Transverse colon (tissue), 4 donors: Measurements from ENCODE around the gene TENT5C.

Experiments
- POLR2A ChIP-seq: fragments of 450-650 bp; IDR thresholded peaks from one replicate; pipeline ENCODE4 v1.6.1; 2016; ENCODE audit warnings: antibody characterized with exemption, mild to moderate bottlenecking, moderate library complexity
- POLR2AphosphoS5 ChIP-seq, 3 donors: sonication (generic); formaldehyde crosslinking; IDR thresholded peaks; one replicate each; pipeline ENCODE4 v1.6.1; 2016; ENCODE audit warnings: antibody characterized with exemption in 3 of 3
- TF ChIP-seq, protein P1 (sequence below), 5 experiments: fragments of 200-600 bp in 3 of 5; fragments of 450-650 bp in 2 of 5; sonication (generic) in 3 of 5; IDR thresholded peaks; 1 replicate in 2 of 5; 2 replicates in 3 of 5; pipeline ENCODE4 v1.5.1; 2016 to 2017; ENCODE audit warnings: antibody characterized with exemption in 5 of 5, inconsistent platforms in 3 of 5, mild to moderate bottlenecking in 2 of 5, moderate library complexity in 1 of 5

DNA sequence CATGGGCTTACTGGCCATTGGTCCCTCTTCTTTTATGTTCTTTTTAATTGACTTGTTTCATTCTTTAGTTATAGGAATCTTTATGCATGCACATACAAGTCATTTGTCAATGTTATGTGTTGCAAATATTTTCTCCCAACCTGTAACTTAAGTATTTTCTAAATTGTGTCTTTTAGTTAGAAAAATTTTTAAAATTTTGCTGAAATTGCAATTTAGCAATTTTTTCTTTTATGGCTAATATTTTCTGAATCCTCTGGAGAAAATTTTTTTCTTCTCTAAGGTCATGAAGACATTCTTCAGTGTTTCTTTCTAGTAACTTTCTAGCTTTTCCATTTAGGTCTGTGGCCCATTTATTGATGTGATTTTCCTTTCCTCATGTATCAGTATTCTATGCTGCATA, 48.9 kb upstream of the TENT5C start:
- TF ChIP-seq POLR2A: no peak
- TF ChIP-seq, protein P1, sequence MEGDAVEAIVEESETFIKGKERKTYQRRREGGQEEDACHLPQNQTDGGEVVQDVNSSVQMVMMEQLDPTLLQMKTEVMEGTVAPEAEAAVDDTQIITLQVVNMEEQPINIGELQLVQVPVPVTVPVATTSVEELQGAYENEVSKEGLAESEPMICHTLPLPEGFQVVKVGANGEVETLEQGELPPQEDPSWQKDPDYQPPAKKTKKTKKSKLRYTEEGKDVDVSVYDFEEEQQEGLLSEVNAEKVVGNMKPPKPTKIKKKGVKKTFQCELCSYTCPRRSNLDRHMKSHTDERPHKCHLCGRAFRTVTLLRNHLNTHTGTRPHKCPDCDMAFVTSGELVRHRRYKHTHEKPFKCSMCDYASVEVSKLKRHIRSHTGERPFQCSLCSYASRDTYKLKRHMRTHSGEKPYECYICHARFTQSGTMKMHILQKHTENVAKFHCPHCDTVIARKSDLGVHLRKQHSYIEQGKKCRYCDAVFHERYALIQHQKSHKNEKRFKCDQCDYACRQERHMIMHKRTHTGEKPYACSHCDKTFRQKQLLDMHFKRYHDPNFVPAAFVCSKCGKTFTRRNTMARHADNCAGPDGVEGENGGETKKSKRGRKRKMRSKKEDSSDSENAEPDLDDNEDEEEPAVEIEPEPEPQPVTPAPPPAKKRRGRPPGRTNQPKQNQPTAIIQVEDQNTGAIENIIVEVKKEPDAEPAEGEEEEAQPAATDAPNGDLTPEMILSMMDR (IDR thresholded peaks at IDR 0.05): no peak
- TF ChIP-seq POLR2AphosphoS5 (IDR thresholded peaks at IDR 0.05): no peak
